ENCODE data around the gene PHAX.
"Not testable (repeated sequence)": the region's sequence is repeated elsewhere in the genome, so short reads cannot be mapped to it uniquely, and the experiment has no call there.

The PHAX gene

GRCh38 chr5:126658561-126658960, 57.8 kb downstream of the PHAX start:
- peak; percentile 5 for DNase-seq

- DNase-seq = no peak
These were observed 59.2 kb downstream of the PHAX start for GRCh38 chr5:126659805-126660482.

DNA sequence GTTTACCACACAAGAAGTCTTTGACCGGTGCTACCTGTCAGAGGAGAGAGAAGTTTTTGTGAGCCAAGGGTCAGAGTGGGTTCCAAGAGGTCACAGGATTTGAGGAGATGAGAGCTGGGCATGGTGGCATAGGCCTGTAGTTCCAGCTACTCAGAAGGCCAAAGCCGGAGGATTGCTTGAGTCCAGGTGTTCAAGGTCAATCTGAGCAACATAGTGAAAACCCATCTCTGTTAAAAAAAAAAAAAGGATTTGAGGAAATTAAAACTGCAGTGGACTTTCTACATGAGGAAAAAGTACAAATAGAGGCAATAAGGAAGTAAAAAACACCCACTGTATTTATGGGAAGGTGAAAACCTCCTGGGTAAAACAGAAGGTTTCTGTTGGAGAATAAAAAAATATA, 63.8 kb downstream of the PHAX start:
- DNase-seq = no peak

DNA sequence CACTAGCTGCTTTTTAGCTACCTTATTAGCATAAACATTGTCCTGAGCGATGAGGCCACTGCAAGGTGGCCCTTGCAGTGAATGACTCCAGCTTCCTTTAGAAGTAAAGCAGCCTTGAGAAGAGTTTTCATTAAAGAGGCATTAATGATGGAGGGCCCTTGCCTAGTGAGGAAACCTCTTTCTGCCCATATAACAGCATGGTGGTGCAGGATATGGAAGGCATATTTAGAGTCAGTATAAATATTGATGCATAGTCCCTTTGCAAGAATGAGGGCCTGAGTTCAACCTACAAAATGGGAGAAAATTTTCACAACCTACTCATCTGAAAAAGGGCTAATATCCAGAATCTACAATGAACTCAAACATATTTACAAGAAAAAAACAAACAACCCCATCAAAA, 69.4 kb downstream of the PHAX start:
- DNase-seq = not testable (repeated sequence)

GRCh38 chr5:126671681-126672080, 70.9 kb downstream of the PHAX start:
- not testable (repeated sequence) for DNase-seq

- DNase-seq = no peak
These were observed 72.7 kb downstream of the PHAX start for GRCh38 chr5:126673477-126673876.

DNA sequence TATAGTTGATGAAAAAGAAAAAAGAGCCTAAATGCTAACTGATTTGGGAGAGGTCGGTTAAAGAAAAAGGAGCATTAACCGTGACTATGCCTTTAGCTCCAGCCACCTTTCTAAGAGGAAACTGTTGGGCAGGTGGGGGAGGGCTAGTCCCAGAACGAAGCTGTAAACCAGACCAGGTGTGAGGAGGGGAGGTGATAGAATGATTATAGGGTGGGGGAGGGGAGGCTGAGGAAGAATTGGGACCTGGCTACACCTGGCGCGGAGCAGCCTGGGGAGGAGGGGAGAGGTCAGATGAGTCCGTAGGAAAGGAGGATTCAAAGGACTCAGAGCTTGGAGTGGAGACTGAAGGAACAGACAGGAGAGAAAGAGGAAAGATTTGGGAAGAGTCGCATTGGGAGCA, 73.4 kb downstream of the PHAX start:
- no peak for DNase-seq

GRCh38 chr5:126675338-126675737, 74.6 kb downstream of the PHAX start:
- DNase-seq = no peak

DNA sequence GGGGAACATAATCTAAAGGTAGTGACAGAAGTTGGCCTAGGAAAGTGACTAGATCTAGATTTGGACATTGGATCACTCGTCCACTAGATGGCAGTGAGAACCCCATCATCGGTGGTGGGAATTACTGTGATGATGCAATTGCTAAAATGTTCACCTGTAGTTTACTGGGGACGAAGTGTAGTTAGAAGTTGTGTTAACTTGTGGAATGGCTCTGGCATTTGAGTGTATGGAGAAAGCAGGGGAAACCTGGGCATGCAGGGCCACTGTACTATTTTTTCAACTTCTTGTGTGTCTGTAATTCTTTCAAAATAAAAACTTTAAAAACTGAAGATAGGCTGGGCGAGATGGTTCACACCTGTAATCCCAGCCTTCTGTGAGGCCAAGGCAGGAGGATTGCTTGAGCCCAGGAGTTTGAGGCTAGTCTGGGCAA, 75.5 kb downstream of the PHAX start:
- DNase-seq = peak; percentile 51

All from fibroblast of skin of back (primary cell).